ENCODE measurements around the gene RABAC1.

RABAC1 gene

GRCh38 chr19:41928221-41928683 lies 30.9 kb downstream of the RABAC1 start, which contains the start of gene ERFL:
Gene ERFL, minus strand, starts transcription at chr19:41928449. Its CDS starts 15,530 bp downstream, at chr19:41912919.
- WGBS, 2 experiments: 0% methylated on average over 48 of the region's 49 CpGs
- peak within 1 kb of the TSS; percentile 19 for H3K4me3 ChIP-seq (ENCODE audit: insufficient read depth, low read depth, low read length)
- peaks cover 100% of the 10 kb centered on the region for H3K27me3 ChIP-seq (ENCODE audit: control insufficient read depth, insufficient read depth, low read length, poor library complexity, severe bottlenecking)
- H3K36me3 ChIP-seq (ENCODE audit: control insufficient read depth, insufficient read depth, low read length): no peaks in the 10 kb centered on the region
- peaks cover 4% of the 10 kb centered on the region for H3K4me1 ChIP-seq (ENCODE audit: control insufficient read depth, insufficient read depth, low read length)
- no peak within 1 kb of the TSS for H3K27ac ChIP-seq (ENCODE audit: insufficient read depth, low read depth, low read length, poor library complexity, severe bottlenecking)
- no peaks in the 10 kb centered on the region for H3K9me3 ChIP-seq (ENCODE audit: control insufficient read depth, low read length)

- peak overlapping the region; percentile 19 for H3K4me3 ChIP-seq (ENCODE audit: insufficient read depth, low read depth, low read length)
- peaks cover 100% of the 10 kb centered on the region for H3K27me3 ChIP-seq (ENCODE audit: control insufficient read depth, insufficient read depth, low read length, poor library complexity, severe bottlenecking)
- peaks cover 4% of the 10 kb centered on the region for H3K4me1 ChIP-seq (ENCODE audit: control insufficient read depth, insufficient read depth, low read length)
- no peak overlapping the region for H3K27ac ChIP-seq (ENCODE audit: insufficient read depth, low read depth, low read length, poor library complexity, severe bottlenecking)
- no peaks in the 10 kb centered on the region for H3K9me3 ChIP-seq (ENCODE audit: control insufficient read depth, low read length)
- 2 to 3% methylated on average over 43 of the region's 43 CpGs for WGBS, 2 experiments
- no peaks in the 10 kb centered on the region for H3K36me3 ChIP-seq (ENCODE audit: control insufficient read depth, insufficient read depth, low read length)
Observed at GRCh38 chr19:41927497-41928192, 31.5 kb downstream of the RABAC1 start.

- H3K27ac ChIP-seq (ENCODE audit: insufficient read depth, low read depth, low read length, poor library complexity, severe bottlenecking): no peak overlapping the region
- H3K36me3 ChIP-seq (ENCODE audit: control insufficient read depth, insufficient read depth, low read length): no peaks in the 10 kb centered on the region
- peaks cover 11% of the 10 kb centered on the region for H3K4me1 ChIP-seq (ENCODE audit: control insufficient read depth, insufficient read depth, low read length)
- WGBS, 2 experiments: 46 to 48% methylated on average over 16 of the region's 16 CpGs
- H3K9me3 ChIP-seq (ENCODE audit: control insufficient read depth, low read length): no peaks in the 10 kb centered on the region
- H3K4me3 ChIP-seq (ENCODE audit: insufficient read depth, low read depth, low read length): no peak overlapping the region
- peaks cover 100% of the 10 kb centered on the region for H3K27me3 ChIP-seq (ENCODE audit: control insufficient read depth, insufficient read depth, low read length, poor library complexity, severe bottlenecking)
Observed at GRCh38 chr19:41926763-41927496, 32.2 kb downstream of the RABAC1 start.

GRCh38 chr19:41926028-41926762 lies 32.9 kb downstream of the RABAC1 start:
- Histone ChIP-seq H3K9me3 (ENCODE audit: control insufficient read depth, low read length) (no peaks in the 10 kb centered on the region), H3K27me3 (ENCODE audit: control insufficient read depth, insufficient read depth, low read length, poor library complexity, severe bottlenecking) (peaks cover 100% of the 10 kb centered on the region), H3K4me3 (ENCODE audit: insufficient read depth, low read depth, low read length) (no peak overlapping the region), H3K36me3 (ENCODE audit: control insufficient read depth, insufficient read depth, low read length) (no peaks in the 10 kb centered on the region), H3K27ac (ENCODE audit: insufficient read depth, low read depth, low read length, poor library complexity, severe bottlenecking) (no peak overlapping the region), H3K4me1 (ENCODE audit: control insufficient read depth, insufficient read depth, low read length) (peaks cover 12% of the 10 kb centered on the region)
- 21% methylated on average over 27 of the region's 27 CpGs for WGBS, 2 experiments

- H3K4me1 ChIP-seq (ENCODE audit: control insufficient read depth, insufficient read depth, low read length): peaks cover 16% of the 10 kb centered on the region
- H3K27me3 ChIP-seq (ENCODE audit: control insufficient read depth, insufficient read depth, low read length, poor library complexity, severe bottlenecking): peaks cover 100% of the 10 kb centered on the region
- no peak overlapping the region for H3K4me3 ChIP-seq (ENCODE audit: insufficient read depth, low read depth, low read length)
- H3K9me3 ChIP-seq (ENCODE audit: control insufficient read depth, low read length): no peaks in the 10 kb centered on the region
- no peak overlapping the region for H3K27ac ChIP-seq (ENCODE audit: insufficient read depth, low read depth, low read length, poor library complexity, severe bottlenecking)
- WGBS, 2 experiments: 49 to 53% methylated on average over 7 of the region's 7 CpGs
- H3K36me3 ChIP-seq (ENCODE audit: control insufficient read depth, insufficient read depth, low read length): no peaks in the 10 kb centered on the region
Observed at GRCh38 chr19:41925208-41926003, 33.7 kb downstream of the RABAC1 start.

GRCh38 chr19:41924151-41925145 lies 34.7 kb downstream of the RABAC1 start:
- Histone ChIP-seq H3K36me3 (ENCODE audit: control insufficient read depth, insufficient read depth, low read length) (no peaks in the 10 kb centered on the region), H3K4me1 (ENCODE audit: control insufficient read depth, insufficient read depth, low read length) (peaks cover 16% of the 10 kb centered on the region), H3K4me3 (ENCODE audit: insufficient read depth, low read depth, low read length) (no peak overlapping the region), H3K27ac (ENCODE audit: insufficient read depth, low read depth, low read length, poor library complexity, severe bottlenecking) (no peak overlapping the region), H3K27me3 (ENCODE audit: control insufficient read depth, insufficient read depth, low read length, poor library complexity, severe bottlenecking) (peaks cover 100% of the 10 kb centered on the region), H3K9me3 (ENCODE audit: control insufficient read depth, low read length) (no peaks in the 10 kb centered on the region)
- 35 to 46% methylated on average over 12 of the region's 13 CpGs for WGBS, 2 experiments

GRCh38 chr19:41923045-41923788 lies 35.9 kb downstream of the RABAC1 start:
- Histone ChIP-seq H3K27me3 (ENCODE audit: control insufficient read depth, insufficient read depth, low read length, poor library complexity, severe bottlenecking) (peaks cover 100% of the 10 kb centered on the region), H3K9me3 (ENCODE audit: control insufficient read depth, low read length) (no peaks in the 10 kb centered on the region), H3K4me3 (ENCODE audit: insufficient read depth, low read depth, low read length) (no peak overlapping the region), H3K27ac (ENCODE audit: insufficient read depth, low read depth, low read length, poor library complexity, severe bottlenecking) (no peak overlapping the region), H3K36me3 (ENCODE audit: control insufficient read depth, insufficient read depth, low read length) (no peaks in the 10 kb centered on the region), H3K4me1 (ENCODE audit: control insufficient read depth, insufficient read depth, low read length) (peaks cover 12% of the 10 kb centered on the region)
- WGBS, 2 experiments: 48 to 53% methylated on average over 4 of the region's 6 CpGs

- 27 to 30% methylated on average over 18 of the region's 18 CpGs for WGBS, 2 experiments
- Histone ChIP-seq H3K4me3 (ENCODE audit: insufficient read depth, low read depth, low read length) (no peak overlapping the region), H3K4me1 (ENCODE audit: control insufficient read depth, insufficient read depth, low read length) (peaks cover 12% of the 10 kb centered on the region), H3K27me3 (ENCODE audit: control insufficient read depth, insufficient read depth, low read length, poor library complexity, severe bottlenecking) (peaks cover 100% of the 10 kb centered on the region), H3K9me3 (ENCODE audit: control insufficient read depth, low read length) (no peaks in the 10 kb centered on the region), H3K36me3 (ENCODE audit: control insufficient read depth, insufficient read depth, low read length) (no peaks in the 10 kb centered on the region), H3K27ac (ENCODE audit: insufficient read depth, low read depth, low read length, poor library complexity, severe bottlenecking) (no peak overlapping the region)
Observed at GRCh38 chr19:41922585-41922984, 36.5 kb downstream of the RABAC1 start.

All from ectodermal cell (in vitro differentiated cells).